GM19467 (cell line): Measurements from ENCODE around the gene XXYLT1.
"Not testable (repeated sequence)": the region's sequence is repeated elsewhere in the genome, so short reads cannot be mapped to it uniquely, and the experiment has no call there.

Source experiments
- ATAC-seq: cut with Tn5 transposase; IDR thresholded peaks from one replicate; pipeline ENCODE4 v1.9.1; 2021; ENCODE audit warnings: mild to moderate bottlenecking, moderate library complexity; ENCODE audit not compliant: unreplicated experiment

XXYLT1 gene

DNA sequence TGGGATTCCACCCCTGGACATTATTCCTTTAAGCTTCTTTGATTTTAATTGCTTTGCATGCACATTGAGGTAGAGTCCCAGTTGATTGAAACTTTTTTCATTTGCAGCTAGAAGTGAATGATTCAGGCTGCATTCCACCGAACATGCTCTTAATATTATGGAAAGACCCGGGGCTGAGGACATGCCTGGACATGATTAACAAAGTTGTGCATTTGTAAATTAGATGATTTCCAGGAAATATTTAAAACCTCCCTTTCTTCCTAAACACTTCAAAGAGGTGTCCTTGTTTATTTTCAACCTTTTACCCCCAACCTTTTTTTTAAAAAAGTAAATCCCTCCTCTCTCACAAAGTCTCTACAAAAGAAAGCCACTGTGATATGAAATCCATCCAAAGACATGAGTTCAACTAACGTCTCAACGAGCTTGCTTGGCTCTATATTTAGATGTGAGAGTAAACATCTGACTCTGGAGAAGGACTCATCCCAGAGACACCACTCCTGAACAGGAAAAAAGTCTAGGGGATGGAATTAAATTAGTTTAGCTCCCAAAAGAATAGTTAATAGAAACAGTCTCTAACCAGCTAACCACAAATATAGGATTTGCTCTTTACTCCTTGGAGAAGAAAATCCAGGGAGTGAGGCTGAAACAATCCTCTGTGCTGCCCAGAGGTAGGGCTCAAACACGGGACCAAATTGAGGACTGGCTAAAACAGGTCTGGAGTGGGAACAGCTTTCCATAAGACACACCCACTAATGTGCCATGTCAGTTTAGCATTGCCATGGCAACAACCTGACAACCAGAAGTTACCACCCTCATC lies 83.1 kb downstream of the XXYLT1 start:
- ATAC-seq: no peak

DNA sequence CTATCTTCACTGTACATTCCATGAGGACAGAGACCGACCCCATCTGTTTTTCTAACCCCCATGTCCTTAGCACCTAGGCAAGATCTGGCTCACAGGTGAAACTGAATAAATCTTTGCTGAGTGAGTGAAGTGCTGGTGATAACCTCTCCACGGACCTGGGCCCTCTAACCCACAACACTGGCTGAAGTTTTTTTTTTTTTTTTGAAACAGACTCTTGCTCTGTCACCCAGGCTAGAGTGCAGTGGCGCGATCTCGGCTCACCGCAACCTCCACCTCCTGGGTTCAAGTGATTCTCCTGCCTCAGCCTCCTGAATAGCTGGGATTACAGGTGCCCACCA lies 84.3 kb downstream of the XXYLT1 start:
- not testable (repeated sequence) for ATAC-seq

DNA sequence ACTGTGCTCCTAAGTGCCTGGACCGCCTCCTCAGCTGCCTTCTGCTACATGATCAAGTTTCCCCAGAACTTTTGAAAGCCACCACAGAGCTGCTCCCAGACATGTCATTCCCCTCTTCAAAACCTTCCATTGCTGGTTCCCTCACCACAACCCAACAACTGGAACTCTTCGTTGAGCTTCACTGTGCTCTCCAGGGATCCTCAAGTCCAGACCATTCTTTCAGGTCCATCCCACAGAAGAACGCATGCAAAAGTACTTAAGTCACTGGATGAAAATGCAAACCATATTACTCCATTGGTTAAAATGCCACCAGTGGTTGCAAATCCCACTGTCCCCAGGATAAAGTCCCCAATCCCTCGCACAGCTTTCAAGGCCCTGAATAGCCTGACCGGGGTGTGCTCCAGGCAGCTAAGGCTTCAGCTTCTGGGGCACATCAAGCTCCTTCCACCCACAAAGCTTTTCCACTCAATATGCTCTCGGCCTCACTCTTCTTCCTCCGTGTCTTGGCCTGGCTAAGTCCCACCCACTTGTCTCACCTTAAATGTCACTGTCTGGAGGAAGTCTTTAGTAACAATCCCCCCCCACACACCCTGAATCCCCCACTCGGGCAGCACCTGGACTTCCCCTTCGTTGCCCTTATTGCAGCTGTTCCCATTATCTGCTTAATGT lies 84.8 kb downstream of the XXYLT1 start:
- no peak for ATAC-seq

DNA sequence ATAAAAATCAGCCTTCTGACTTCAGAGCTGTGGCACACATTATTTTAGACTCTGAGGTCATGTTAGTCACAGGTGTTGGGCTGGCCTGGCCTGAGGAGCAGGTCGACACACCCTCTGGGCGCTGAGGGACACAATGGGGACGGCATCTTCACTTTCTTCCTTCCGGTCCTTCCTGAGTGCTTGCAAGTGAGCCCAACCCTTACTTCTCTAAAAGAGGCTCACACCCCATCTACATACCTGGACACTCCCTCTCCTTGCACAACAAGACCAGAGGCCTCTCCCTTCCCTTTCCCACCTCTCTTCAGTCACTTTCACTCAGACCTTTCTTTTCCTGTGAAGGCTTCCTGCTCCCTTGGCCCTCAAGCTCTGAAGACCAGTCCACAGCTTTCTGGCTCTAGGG lies 85.4 kb downstream of the XXYLT1 start:
- ATAC-seq: no peak

DNA sequence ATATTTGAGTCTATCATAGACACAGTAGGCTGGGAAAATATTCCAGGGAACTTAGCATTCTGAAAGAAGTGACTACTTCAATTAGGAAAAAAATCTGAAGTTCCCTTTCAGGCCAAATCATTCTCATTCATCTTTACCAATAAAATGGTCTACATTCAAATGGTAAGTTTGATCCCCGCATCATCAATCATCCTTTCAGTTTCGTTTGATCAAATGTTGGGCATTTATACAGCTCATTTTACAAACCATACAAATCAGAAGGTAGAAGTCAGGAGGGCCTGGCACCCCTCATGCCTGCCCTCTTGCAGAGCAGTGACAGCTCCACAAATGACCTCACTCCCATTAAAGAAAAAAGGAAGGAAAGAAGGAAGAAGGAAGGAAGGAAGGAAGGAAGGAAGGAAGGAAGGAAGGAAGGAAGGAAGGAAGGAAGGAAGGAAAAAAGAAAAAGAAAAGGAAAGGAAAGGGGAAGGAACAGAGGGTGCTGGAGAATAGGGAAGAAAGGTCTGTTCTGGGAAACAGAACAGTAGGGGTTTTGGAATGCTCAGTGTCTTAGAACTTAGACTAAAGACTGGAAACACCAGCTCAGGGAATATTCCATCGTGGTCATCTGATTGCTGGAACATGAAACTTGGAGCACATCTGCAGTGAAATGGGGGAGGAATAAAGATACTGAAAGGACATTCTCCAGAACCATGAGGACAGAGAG lies 86.1 kb downstream of the XXYLT1 start:
- no peak for ATAC-seq

DNA sequence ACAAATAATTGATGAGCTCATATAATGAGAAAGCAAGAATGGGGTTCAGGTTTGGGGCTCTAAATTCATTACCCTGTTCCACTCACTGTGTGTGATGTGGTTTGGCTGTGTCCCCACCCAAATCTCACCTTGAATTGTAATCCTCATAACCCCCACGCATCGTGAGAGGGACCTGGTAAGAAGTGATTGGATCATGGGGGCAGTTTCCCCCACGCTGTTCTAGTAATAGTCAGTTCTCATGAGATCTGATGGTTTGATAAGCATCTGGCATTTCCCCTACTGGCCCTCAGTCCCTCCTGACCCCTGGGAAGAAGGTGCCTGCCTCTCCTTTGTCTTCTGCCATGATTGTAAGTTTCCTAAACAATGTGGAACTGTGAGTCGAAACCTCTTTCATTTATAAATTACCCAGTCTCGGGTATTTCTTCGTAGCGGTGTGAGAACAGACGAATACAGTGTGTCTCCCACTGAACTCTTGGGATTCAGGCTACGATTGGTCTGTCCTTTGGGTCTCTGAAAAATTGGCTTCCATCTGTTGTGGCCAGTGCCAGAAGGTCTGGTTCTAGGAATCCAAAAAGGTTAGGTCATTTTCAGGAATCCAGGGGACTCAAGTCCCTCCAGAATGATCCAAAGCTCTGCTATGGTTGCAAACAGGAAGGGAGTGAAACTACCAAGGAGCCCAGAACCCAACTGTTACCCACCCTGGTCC lies 87.7 kb downstream of the XXYLT1 start:
- no peak for ATAC-seq

DNA sequence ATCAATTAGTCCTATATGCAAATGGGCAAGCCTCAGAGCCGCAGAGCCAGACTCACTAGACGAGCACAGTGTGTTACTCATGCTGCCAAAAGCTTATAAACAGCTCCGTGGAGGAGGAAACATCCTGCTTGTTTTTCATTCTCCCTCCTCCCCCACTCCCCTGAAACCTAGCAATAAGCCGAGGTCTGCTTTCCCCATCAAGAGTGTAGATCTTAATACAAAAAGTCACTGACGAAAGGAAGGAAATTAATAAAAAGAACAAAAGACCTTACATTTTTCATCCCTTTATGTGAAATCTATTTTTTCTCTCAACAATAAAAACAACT lies 88.5 kb downstream of the XXYLT1 start:
- no peak for ATAC-seq

DNA sequence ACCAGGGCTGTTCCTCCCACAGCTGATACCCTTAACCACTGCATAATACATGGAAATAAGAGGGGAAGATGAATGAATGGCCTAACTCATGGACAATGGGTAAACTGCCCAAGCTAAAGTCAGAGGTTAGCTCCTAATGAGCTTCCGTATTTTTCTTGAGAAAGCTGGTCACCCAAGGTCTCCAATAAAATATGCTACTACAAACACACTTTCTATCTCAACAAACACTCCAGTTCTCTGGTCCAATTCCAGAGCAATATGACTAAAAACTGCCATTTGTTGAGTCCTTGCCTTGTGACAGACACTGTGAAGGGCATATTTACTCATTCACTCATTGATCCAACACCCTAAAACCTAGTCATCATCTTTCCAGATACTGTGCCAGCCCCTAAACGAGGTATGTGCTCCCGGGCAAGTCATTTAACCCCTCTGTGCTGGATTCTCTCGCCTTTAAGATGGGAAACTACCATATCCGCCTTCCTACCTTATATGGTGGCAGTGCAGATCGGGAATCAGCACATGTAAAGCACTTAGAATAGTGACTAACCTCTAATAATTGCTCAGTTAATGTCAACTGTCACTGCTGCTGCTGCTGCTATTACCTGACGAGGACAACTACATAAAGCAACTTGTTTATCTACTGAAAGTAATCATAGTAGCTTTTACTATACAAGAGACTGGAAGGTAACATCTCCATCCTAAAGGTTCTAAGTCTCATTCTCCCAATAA lies 89.1 kb downstream of the XXYLT1 start:
- ATAC-seq: no peak

DNA sequence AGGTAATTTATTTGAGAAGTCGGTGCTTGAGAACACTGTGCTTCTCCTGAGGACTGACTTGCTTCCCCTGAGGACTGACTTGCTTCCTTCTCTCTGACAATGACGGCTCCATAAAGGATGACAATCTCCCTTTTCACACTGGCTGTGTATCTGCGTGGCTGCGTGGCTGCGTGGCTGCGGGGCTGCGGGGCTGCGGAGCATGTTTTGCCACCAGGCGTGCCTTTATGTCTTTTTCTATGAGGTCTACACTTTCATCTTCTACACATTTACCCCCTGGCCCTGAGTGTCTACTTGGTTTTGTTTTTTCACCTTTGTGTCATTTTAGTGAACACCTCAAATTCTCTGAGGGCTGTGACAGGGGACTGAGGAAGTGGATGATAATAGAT lies 89.9 kb downstream of the XXYLT1 start:
- ATAC-seq: no peak

DNA sequence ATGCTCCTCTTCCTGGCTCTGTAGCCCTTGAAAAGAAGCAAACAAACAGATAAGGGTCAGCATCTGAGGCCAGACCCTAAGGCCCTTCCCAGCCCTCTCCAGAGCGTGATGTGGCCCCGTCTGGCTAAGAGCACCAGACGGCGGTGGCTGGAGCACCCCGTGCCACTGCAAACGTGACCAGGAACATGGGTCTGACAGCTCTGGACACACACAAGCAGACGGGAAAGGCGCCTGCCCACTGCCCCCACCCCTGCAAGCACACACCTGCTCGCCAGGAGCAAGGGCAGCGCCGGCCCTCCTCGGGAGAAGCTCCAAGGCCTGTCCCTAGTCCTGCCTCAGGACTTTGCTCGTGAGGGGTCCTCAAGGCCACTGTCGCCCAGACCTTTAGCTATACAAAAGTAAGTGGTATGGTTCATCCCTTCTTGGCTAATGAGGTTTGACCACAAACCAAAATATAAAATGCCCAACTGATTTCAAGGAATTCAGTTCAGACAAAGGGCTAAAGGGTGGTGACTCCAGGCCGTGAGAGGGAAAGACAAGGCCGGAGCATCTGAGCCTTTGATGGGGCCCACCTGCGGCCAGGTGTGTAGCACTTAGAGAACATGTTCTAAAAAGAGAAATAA lies 90.4 kb downstream of the XXYLT1 start:
- ATAC-seq: no peak

DNA sequence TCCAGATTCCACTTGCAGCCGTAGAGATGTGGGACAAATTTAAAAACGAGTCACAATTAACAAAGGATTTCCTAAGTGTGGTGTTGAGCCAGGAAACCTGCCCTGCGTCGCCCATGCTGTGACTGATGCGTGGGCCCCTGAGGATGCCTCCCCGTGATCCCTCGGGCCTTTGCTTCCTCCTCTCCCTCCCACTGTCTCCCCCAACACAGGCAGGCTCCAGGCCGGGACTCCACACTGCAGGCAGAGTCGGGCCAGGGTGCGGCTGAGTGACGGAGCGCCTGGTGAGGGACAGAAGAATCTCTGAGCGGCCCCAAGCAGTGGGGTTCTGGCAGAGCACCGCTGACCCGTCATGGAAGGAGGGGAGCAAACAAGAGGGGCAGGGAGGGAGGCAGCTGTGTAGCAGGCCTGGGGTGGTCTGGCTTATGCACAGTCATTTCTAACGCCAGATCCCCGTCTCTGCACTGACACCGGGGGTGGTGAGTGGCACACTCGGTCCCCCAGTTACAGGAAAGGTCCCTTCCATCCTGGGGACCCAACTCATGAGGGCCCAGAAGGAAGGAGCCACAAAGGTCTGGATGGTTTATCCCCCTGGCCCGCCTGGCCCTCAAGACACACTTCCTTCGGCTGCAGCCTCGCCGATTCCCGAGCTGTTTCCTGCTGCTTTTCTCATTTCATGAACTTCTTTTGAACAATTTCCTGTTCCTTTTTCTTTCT lies 91.0 kb downstream of the XXYLT1 start:
- no peak for ATAC-seq

DNA sequence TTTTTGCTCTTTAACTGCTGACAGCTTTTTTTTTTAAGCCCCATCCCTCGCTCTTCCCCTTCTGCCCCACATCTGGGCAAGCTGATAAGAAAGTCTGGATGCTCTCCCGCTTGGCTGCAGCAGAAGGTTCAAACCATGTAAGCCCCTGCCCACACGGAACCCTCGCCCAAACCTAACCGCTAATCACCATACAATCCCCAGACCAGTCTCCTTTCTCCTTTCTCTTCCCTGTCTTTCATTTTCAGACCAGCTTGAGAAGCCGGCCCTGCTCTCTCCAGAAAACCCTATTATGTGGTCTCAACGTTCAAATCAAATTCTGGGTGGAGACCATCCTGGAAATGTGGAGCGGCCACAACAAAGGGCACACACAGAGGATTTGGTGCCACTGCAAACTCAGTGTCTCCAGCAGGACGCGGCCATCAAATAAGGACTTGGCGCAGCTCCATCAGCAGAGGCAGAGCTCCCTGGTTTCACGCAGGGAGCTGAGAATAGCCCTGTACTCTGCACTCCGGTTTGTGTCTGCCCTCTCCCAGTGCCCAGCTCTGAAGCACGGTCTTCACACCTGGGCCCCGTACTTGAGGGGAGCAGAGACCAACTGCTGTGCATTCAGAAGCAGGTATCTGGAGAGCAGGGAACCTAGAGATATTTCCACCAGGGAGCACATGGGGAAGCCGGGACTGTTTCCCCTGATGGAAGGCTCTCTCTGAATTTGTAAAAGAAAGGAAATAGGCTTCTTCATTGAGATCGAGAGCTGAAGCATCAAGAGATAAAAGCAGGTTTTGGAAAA lies 92.6 kb downstream of the XXYLT1 start:
- no peak for ATAC-seq

DNA sequence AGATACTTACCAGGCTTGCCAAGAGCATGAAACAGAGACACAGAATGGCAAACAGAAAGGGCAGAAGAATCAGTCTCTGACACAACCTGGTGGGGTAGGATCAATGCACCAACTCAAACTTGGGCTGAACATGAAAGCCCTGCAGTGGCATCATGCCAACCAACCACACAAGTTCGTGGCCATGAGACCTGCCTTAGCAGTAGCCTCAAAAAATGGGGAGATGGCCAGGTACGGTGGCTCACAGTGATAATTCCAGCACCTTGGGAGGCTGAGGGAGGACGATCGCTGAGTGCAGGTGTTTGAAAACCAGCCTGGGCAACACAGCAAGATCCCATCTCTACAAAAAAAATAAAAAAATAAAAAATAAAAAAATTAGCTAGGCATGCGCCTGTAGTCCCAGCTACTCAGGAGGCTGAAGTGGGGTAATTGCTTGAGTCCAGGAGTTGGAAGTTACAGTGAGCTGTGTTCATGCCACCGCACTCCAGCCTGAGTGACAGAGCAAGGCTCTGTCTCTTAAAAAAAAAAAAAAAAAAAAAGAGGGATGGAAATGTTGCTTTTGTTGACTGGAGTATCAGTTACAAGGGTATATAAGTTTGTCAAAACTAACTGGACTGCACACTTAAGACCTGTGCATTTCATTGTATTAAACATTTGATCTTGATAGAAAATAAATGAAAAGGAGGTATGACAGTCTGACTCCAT lies 93.4 kb downstream of the XXYLT1 start:
- ATAC-seq: no peak

DNA sequence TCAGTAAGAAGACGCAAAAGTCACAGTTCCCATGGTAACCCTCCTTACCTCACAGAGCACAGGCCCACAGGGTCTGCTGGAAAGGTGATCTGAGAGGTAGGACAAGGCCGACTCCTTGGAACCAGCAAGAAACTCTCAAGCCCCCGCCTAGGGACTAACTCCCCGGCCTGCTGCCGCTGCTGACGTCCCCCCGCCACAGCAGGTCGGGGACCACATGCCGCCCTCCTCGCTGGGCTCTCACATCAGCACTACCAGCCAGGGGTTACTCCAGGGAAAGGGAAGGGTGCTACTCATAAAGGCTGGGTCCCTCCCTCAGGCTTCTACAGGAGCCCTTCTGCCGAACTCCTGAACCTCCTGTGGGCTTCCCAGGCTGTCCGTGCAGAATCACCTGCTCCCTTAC lies 94.2 kb downstream of the XXYLT1 start:
- no peak for ATAC-seq

DNA sequence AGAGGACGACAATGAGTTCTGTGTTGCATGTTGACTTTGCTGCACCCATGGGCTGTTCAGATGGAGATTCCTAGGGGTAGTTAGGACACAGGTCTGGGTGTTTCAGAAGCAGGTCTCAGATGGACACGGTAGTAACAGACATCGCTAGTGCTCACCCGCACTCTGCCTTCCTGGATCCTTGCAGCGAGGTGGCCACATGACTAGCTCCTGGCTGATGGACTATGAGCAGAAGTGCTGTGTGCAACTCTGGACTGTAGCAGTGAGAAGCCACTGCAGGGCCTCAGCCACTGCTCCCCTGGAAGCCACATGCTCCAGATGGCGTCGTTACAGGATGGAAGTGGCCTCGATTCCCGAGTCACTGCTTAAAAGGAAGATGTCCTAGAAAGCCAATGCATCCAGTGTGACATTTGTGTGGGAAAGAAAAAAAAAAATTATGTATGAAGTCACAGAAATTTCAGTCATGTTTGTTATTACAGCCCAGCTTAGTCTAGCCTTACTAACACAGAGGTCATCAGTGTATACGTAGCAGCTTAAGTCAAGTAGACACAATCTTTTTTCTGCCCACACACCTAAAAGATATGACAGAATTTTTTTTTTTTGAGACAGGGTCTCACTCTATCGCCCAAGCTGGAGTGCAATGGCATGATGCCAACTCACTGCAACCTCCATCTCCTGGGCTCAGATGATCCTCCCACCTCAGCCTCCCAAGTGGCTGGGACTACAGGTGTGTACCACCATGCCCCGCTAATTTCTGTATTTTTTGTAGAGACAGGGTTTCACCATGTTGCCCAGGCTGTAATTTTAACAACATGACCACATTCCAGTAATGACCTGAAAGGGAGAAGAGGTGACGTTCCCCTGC lies 95.3 kb downstream of the XXYLT1 start:
- ATAC-seq: no peak

DNA sequence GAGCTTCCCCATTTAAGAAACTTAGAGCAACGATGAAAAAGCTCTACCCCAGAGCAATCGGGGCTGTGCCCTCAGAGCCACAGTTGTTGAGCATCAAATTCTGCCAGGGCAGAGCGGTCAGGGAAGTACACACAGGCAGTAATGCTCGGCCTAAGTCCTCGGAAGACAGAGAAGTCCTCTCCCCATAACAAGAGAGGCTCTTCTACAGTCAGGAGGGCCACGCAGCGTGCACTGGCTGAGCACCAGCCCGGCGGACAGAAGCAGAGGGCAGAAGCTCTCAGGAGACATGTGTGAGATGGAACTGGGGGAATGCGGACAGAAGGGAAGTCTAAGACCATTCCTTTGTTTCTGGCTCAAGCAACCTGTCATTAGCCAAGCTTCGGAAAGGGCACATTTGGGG lies 95.9 kb downstream of the XXYLT1 start:
- no peak for ATAC-seq

DNA sequence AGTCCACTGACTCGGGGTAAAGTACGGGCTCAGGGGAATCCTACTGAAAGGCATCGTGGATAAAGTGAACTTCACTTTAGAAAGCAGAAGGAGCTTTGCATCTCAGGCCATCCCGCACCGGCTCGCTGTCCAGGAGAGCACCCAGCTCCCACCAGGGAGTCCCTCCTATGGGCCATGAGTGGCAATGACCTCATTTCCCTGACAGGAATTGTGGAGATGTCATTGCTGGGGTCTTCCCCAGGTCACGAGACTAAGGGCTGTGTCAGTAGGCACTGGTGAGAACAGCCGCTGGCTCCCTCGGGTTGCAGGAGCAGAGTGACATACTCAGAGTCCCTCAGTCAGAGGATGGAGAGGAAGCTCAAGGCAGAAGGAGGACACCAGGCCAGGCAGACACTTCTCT lies 97.3 kb downstream of the XXYLT1 start:
- no peak for ATAC-seq

DNA sequence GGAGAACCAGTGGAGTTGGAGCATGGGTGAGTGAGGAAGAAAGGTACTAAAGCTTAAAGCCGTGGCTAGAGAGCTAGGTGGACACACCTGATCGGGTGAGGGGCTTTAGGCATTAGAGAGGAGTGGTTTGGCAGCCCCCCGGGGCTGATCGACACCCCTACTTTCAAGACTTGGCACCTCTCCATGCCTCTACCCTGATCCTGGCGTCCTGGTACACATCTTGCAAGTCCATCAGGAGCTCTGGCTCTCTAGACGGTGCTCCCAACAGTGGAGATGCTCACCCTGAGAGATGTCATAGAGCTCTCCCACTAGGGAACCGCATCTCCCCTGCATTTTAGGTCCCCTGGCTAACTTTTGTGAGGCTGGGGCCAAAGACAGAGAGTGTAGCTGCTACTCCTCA lies 98.1 kb downstream of the XXYLT1 start:
- no peak for ATAC-seq
